Psoas muscle (tissue), 8 donors: ENCODE results near the gene HOXB8. TPM values are rescaled to one million over a fixed set of nuclear protein-coding genes. Genes with fewer than 3 reads are reported as not detected.

Source experiments
- ATAC-seq, 4 donors: fragments of 200-7000 bp; cut with Tn5 transposase; one replicate each; pipeline ENCODE4 v1.9.1; 2020; ENCODE audit warnings: moderate library complexity in 3 of 4, mild to moderate bottlenecking in 2 of 4
- DNase-seq, 2 donors: peaks; one replicate each; pipeline ENCODE4 v3.0.0-alpha.2; 2020
- H3K27ac ChIP-seq: fragments of 200-600 bp; one replicate; pipeline ENCODE4 v1.8.0; 2022
- H3K27me3 ChIP-seq, 3 donors: fragments of 200-600 bp in 1 of 3; one replicate each; pipeline versions ENCODE4 v1.6.1 to v1.8.0; 2013 to 2022; ENCODE audit warnings: low read length in 2 of 3, mild to moderate bottlenecking in 2 of 3, moderate library complexity in 1 of 3; ENCODE audit not compliant: insufficient read depth in 3 of 3
- H3K36me3 ChIP-seq, 2 donors: fragments of 200-600 bp in 1 of 2; one replicate each; pipeline versions ENCODE4 v1.6.1 to v1.8.0; 2013 to 2022; ENCODE audit warnings: low read depth in 1 of 2, mild to moderate bottlenecking in 1 of 2, moderate library complexity in 1 of 2; ENCODE audit not compliant: insufficient read depth in 1 of 2
- H3K4me1 ChIP-seq: fragments of 200-600 bp; one replicate; pipeline ENCODE4 v1.8.0; 2022
- H3K4me3 ChIP-seq: fragments of 200-600 bp; one replicate; pipeline ENCODE4 v1.8.0; 2022; ENCODE audit warnings: mild to moderate bottlenecking
- H3K9me3 ChIP-seq: fragments of 200-600 bp; one replicate; pipeline ENCODE4 v1.8.0; 2022
- WGBS, 3 donors: extraction: QIAGEN DNeasy Blood & Tissue Kit; methylation state at CpG; one replicate each; pipeline versions ENCODE4 v1.1.6 to v1.1.7; 2013; 5-methylcytosine and 5-hydroxymethylcytosine counted together
- intact Hi-C, 2 donors: fragments of 100-400 bp; cut with DNase I; formaldehyde crosslinking; loops; one replicate each; pipeline versions ENCODE4 v1.11.0 to v1.14.2; 2022
- polyA plus RNA-seq, 3 donors: library from polyadenylated mRNA; stranded (reverse); fragments of 200-250 nt; gene quantifications; one replicate each; pipeline ENCODE4 v1.2.3, GENCODE V29; 2013
- total RNA-seq, 4 donors: library from RNA; stranded (reverse); fragmentation: NEBNext Ultra II Directional in 2 of 4; extraction: Animal tissue kit (Norgen Biotek cat#: 25700) in 2 of 4; gene quantifications; one replicate each; pipeline versions ENCODE4 v1.2.1 to v1.2.4, GENCODE V29; 2021 to 2023
- TF ChIP-seq, protein P1 (sequence below): fragments of 200-600 bp; IDR thresholded peaks from one replicate; pipeline ENCODE4 v1.8.0; 2022; ENCODE audit warnings: antibody characterized with exemption
- donor health status: healthy with polysubstance abuse.
- donor health status: DM: no; HTN: no; CAD: no; lungs with moderate emphysema.
- donor health status: Bipolar disorder and iron deficiency.
- donor health status: healthy.
- donor health status: DM: yes; HTN: yes; CAD: no.
- donor health status: DM: no; HTN: no; CAD: no.
- donor health status: DM: no; HTN: no; CAD: no.
- donor health status: DM: yes; HTN: yes; CAD: no.

The HOXB8 gene
- total and polyA plus RNA-seq, 7 donors, result 0.05 to 0.10 (median 0.08) TPM; not detected in 4

- Histone ChIP-seq H3K4me1 (peaks cover 10% of the 10 kb centered on the region), H3K4me3 (peak overlapping the region; percentile 50), H3K9me3 (no peaks in the 10 kb centered on the region), H3K36me3 (no peaks in the 10 kb centered on the region), H3K27me3 (peaks cover 0 to 91% (median 41%) of the 10 kb centered on the region in 3 donors), H3K27ac (no peak overlapping the region)
- peak; percentile 68 to 76 (median 72) for ATAC-seq
- TF ChIP-seq, protein P1, sequence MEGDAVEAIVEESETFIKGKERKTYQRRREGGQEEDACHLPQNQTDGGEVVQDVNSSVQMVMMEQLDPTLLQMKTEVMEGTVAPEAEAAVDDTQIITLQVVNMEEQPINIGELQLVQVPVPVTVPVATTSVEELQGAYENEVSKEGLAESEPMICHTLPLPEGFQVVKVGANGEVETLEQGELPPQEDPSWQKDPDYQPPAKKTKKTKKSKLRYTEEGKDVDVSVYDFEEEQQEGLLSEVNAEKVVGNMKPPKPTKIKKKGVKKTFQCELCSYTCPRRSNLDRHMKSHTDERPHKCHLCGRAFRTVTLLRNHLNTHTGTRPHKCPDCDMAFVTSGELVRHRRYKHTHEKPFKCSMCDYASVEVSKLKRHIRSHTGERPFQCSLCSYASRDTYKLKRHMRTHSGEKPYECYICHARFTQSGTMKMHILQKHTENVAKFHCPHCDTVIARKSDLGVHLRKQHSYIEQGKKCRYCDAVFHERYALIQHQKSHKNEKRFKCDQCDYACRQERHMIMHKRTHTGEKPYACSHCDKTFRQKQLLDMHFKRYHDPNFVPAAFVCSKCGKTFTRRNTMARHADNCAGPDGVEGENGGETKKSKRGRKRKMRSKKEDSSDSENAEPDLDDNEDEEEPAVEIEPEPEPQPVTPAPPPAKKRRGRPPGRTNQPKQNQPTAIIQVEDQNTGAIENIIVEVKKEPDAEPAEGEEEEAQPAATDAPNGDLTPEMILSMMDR, result peak; percentile 90
- 16 to 19% (median 18%) methylated on average over 31 to 37 of the region's 37 CpGs for WGBS, 3 donors
- intact Hi-C loops, result loop anchor here in 1 of 2 donors (10.0 kb wide), 1 partner anchor 569 kb away; no protein-coding TSS in a partner anchor
- DNase-seq, result peak; percentile 83 to 85
These were observed 21.1 kb downstream of the HOXB8 start for GRCh38 chr17:48593840-48594537.

- no peak for DNase-seq
- H3K27me3 ChIP-seq, result peaks cover 0 to 86% (median 39%) of the 10 kb centered on the region in 3 donors
- H3K4me3 ChIP-seq, result peak within 1 kb of the TSS; percentile 50
- H3K27ac ChIP-seq, result no peak within 1 kb of the TSS
- TF ChIP-seq, protein P1, result no peak
- H3K4me1 ChIP-seq, result peaks cover 6% of the 10 kb centered on the region
- H3K36me3 ChIP-seq, result no peaks in the 10 kb centered on the region
- peak in 1 of 4 donors; percentile 19 for ATAC-seq
- H3K9me3 ChIP-seq, result no peaks in the 10 kb centered on the region
- intact Hi-C loops, result loop anchor here in 1 of 2 donors (10.0 kb wide), 1 partner anchor 568 kb away; no protein-coding TSS in a partner anchor
- WGBS, 3 donors, result 11 to 16% (median 12%) methylated on average over 49 to 50 of the region's 50 CpGs
These were observed 21.8 kb downstream of the HOXB8 start, which contains the start of gene HOXB5 for GRCh38 chr17:48593126-48593829. HOXB5 (minus strand) TSS chr17:48593779; CDS start chr17:48593682, 97 bp downstream.

DNA sequence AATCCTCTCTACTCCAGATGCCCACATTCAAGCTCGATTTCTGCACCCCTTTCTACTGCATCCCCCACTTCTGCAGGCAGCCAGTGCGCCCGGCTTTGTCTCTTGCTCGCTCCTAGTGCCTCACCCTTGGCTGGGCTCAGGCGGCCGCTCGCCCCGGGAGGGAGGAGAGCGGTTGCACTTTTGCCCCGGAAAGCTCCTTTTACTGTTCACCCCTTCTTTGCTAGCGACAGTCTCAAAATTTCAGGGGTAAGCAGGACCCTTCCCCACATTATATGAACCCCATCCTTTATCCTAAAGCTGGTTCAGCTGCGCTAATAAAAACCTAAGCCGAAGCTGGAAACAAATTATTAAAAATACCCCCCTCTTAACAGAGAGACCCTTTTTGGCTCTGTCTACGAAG, 22.5 kb downstream of the HOXB8 start:
- DNase-seq (no peak), ATAC-seq (no peak)
- WGBS, 3 donors, result 36 to 51% (median 38%) methylated on average over 14 of the region's 14 CpGs
- Histone ChIP-seq H3K4me3 (no peak overlapping the region), H3K9me3 (no peaks in the 10 kb centered on the region), H3K4me1 (peaks cover 3% of the 10 kb centered on the region), H3K27ac (no peak overlapping the region), H3K27me3 (peaks cover 0 to 84% (median 37%) of the 10 kb centered on the region in 3 donors), H3K36me3 (no peaks in the 10 kb centered on the region)
- intact Hi-C loops, result loop anchor here in 1 of 2 donors (10.0 kb wide), 1 partner anchor 568 kb away; no protein-coding TSS in a partner anchor
- TF ChIP-seq, protein P1, result no peak

GRCh38 chr17:48592057-48592514, 23.0 kb downstream of the HOXB8 start:
- Histone ChIP-seq H3K9me3 (no peaks in the 10 kb centered on the region), H3K36me3 (no peaks in the 10 kb centered on the region), H3K27ac (no peak overlapping the region), H3K27me3 (peaks cover 0 to 82% (median 36%) of the 10 kb centered on the region in 3 donors), H3K4me3 (no peak overlapping the region), H3K4me1 (no peaks in the 10 kb centered on the region)
- ATAC-seq, result no peak
- TF ChIP-seq, protein P1, result no peak
- no peak for DNase-seq
- 55 to 65% (median 59%) methylated on average over 32 to 33 of the region's 33 CpGs for WGBS, 3 donors
- intact Hi-C loops, result loop anchor here in 1 of 2 donors (10.0 kb wide), 1 partner anchor 567 kb away; no protein-coding TSS in a partner anchor
